Karpas-422 (cell line): ENCODE measurements around the gene TMEM126A. TPM values are rescaled to one million over a fixed set of nuclear protein-coding genes. Genes with fewer than 3 reads are reported as not detected.
"Not testable (repeated sequence)": the region's sequence is repeated elsewhere in the genome, so short reads cannot be mapped to it uniquely, and the experiment has no call there.

Experiments used
- DNase-seq: peaks from one replicate; pipeline ENCODE4 v3.0.0-alpha.2; 2015
- H2AFZ ChIP-seq: fragments of 200-600 bp; sonication (generic); 2 replicates; pipeline ENCODE4 v1.6.1; 2014; ENCODE audit warnings: antibody characterized with exemption, low read length, mixed read lengths
- H3K27ac ChIP-seq: fragments of 200-600 bp; sonication (generic); 2 replicates; pipeline ENCODE4 v1.5.1; 2014; ENCODE audit warnings: mild to moderate bottlenecking, low read length, moderate library complexity
- H3K27me3 ChIP-seq: fragments of 200-600 bp; sonication (generic); 2 replicates; pipeline ENCODE4 v1.6.1; 2014; ENCODE audit warnings: low read length, mixed read lengths
- H3K36me3 ChIP-seq: fragments of 200-600 bp; sonication (generic); 2 replicates; pipeline ENCODE4 v1.6.1; 2014; ENCODE audit warnings: low read length, mixed read lengths; ENCODE audit not compliant: insufficient read depth
- H3K4me1 ChIP-seq: fragments of 200-600 bp; sonication (generic); 2 replicates; pipeline ENCODE4 v1.6.1; 2014; ENCODE audit warnings: mild to moderate bottlenecking, low read length, mixed read lengths
- H3K4me2 ChIP-seq: fragments of 200-600 bp; sonication (generic); 2 replicates; pipeline ENCODE4 v1.6.1; 2014; ENCODE audit warnings: low read length, low read depth, mild to moderate bottlenecking; ENCODE audit not compliant: poor library complexity, severe bottlenecking
- H3K4me3 ChIP-seq: fragments of 200-600 bp; sonication (generic); 2 replicates; pipeline ENCODE4 v1.5.1; 2014; ENCODE audit warnings: mild to moderate bottlenecking, antibody characterized with exemption, low read length, mixed read lengths
- H3K79me2 ChIP-seq: fragments of 200-600 bp; sonication (generic); 2 replicates; pipeline ENCODE4 v1.6.1; 2014; ENCODE audit warnings: mild to moderate bottlenecking, low read length, mixed read lengths
- H3K9ac ChIP-seq: fragments of 200-600 bp; sonication (generic); 2 replicates; pipeline ENCODE4 v1.6.0; 2014; ENCODE audit warnings: low read length
- H3K9me2 ChIP-seq: fragments of 200-600 bp; sonication (generic), shearing (Covaris generic); replicated peaks from 2 replicates; pipeline ENCODE4 v1.6.0; 2014; ENCODE audit warnings: mild to moderate bottlenecking, low read length, moderate library complexity; ENCODE audit not compliant: insufficient read depth
- H3K9me3 ChIP-seq: fragments of 300-700, 200-600 bp; sonication (generic); 2 replicates; pipeline ENCODE4 v1.6.1; 2014; ENCODE audit warnings: low read length, mixed read lengths
- H4K20me1 ChIP-seq: fragments of 200-600 bp; sonication (generic); 2 replicates; pipeline ENCODE4 v1.6.1; 2014; ENCODE audit warnings: mild to moderate bottlenecking, antibody characterized with exemption, low read length, low read depth; ENCODE audit not compliant: insufficient read depth
- total RNA-seq: library from RNA; depleted of rRNA; stranded (reverse); fragments of >200 nt; shearing (Covaris generic); gene quantifications from 2 replicates; pipeline ENCODE4 v1.2.3, GENCODE V29; 2014; ENCODE audit warnings: low replicate concordance

Gene TMEM126A
- total RNA-seq, 1 experiment from 2014 or later: 77.2 TPM

DNA sequence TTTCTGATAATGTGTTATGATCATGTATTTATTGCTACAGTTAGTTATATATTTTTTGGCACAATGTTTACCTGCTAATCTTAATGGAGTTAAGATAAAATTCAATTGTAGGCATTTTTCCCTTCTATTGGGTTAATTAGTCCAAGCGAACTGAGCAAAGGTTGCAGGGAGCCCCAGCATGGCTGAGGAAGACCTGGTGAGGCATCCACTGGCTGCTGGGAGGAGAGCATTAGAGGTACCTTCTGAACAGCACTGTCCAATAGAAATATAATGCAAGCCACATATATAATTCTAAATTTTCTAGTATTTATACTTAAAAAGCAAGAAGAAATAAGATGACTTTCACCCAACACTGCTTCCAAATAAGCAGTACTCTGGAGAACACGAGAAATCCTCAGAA, 689 bp upstream of the TMEM126A start:
- peak; percentile 74 for DNase-seq
- Histone ChIP-seq H3K9ac (peak overlapping the region; percentile 74), H3K9me3 (no peaks in the 10 kb centered on the region), H3K4me1 (peaks cover 42% of the 10 kb centered on the region), H2AFZ (peak overlapping the region; percentile 31; the same call in 1 of the 2 replicates), H3K4me3 (peak overlapping the region; percentile 72), H3K27ac (peak overlapping the region; percentile 59), H3K4me2 (peak overlapping the region; percentile 89), H3K27me3 (no peaks in the 10 kb centered on the region), H3K36me3 (no peaks in the 10 kb centered on the region), H3K79me2 (peaks cover 26% of the 10 kb centered on the region), H4K20me1 (no peaks in the 10 kb centered on the region), H3K9me2 (no peaks in the 10 kb centered on the region)

DNA sequence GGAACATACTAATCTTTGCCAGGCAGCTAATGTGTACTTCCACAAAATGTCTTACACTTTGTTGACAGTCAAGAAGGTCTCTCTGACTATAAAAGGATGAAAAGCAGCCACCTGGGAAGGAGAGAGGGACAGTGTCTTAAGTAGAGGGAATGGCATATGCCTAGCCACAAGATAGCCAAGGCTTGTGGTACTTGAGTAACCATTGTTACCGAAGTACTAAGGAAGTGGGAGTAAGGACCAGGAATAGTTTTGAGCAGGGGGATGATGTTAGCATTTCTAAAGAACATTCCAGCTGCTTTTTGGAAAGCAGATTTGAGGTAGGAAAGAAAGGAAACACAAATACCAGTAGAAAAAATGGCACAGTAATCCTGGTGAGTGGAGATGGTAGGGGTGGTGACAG, 3.4 kb downstream of the TMEM126A start:
- DNase-seq: no peak
- Histone ChIP-seq H3K36me3 (peaks cover 19% of the 10 kb centered on the region), H3K9ac (no peak overlapping the region), H3K4me2 (no peak overlapping the region), H3K27ac (no peak overlapping the region), H3K4me3 (no peak overlapping the region), H3K9me2 (no peaks in the 10 kb centered on the region), H3K79me2 (peaks cover 49% of the 10 kb centered on the region), H4K20me1 (no peaks in the 10 kb centered on the region), H3K27me3 (no peaks in the 10 kb centered on the region), H3K9me3 (no peaks in the 10 kb centered on the region), H2AFZ (no peak overlapping the region), H3K4me1 (peaks cover 38% of the 10 kb centered on the region)

DNA sequence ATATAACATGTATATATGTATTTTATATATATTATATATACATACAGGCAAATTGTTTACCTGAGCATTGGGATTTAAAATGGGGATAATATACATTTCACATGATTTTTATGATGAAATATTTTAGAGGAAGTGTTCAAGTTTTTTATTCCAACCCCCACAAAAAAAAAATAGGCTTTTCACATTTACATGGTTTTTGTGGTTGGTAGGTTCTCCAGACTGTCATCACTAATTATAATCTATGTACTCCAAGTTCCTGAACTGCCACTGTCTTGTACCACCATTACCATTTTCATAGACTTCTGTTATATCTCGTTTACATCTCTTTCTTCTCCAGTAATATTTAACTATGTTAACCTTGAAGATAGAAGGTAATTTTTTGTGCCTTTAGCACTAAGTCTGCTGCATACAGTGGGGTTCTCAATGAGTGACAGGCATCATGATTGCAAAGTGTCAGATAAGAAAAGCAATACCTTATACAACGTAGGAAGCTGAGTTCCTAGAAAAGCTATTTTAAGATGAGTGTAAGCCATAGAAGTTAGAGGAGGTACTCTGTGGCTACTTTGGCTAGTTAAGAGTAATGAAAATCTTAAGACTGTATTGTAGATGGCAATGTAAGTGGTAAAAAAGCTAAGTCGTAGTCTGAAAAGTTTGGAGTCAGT, 5.2 kb downstream of the TMEM126A start:
- H3K9ac ChIP-seq: no peak overlapping the region
- H4K20me1 ChIP-seq: no peaks in the 10 kb centered on the region
- DNase-seq: no peak
- H3K4me3 ChIP-seq: no peak overlapping the region
- peaks cover 36% of the 10 kb centered on the region for H3K4me1 ChIP-seq
- peak overlapping the region; percentile 15; the same call in 1 of the 2 replicates for H3K27ac ChIP-seq
- no peak overlapping the region for H2AFZ ChIP-seq
- H3K27me3 ChIP-seq: no peaks in the 10 kb centered on the region
- no peaks in the 10 kb centered on the region for H3K9me3 ChIP-seq
- H3K79me2 ChIP-seq: peaks cover 67% of the 10 kb centered on the region
- no peaks in the 10 kb centered on the region for H3K9me2 ChIP-seq
- H3K36me3 ChIP-seq: peaks cover 37% of the 10 kb centered on the region
- no peak overlapping the region for H3K4me2 ChIP-seq

- not testable (repeated sequence) for H3K27me3 ChIP-seq, H2AFZ ChIP-seq, H3K4me3 ChIP-seq, H4K20me1 ChIP-seq, H3K9me3 ChIP-seq, DNase-seq, H3K4me2 ChIP-seq, H3K9ac ChIP-seq, H3K27ac ChIP-seq, H3K9me2 ChIP-seq
- Histone ChIP-seq H3K4me1 (peaks cover 40% of the 10 kb centered on the region), H3K36me3 (peaks cover 51% of the 10 kb centered on the region), H3K79me2 (peaks cover 75% of the 10 kb centered on the region)
Observed at GRCh38 chr11:85654343-85654742, 6.6 kb downstream of the TMEM126A start.

- Histone ChIP-seq H3K36me3 (peaks cover 74% of the 10 kb centered on the region), H3K27ac (no peak overlapping the region), H3K9me3 (no peaks in the 10 kb centered on the region), H3K79me2 (peaks cover 80% of the 10 kb centered on the region), H3K9ac (no peak overlapping the region), H3K4me3 (no peak overlapping the region), H4K20me1 (peaks cover 30% of the 10 kb centered on the region), H3K27me3 (no peaks in the 10 kb centered on the region), H3K4me1 (peaks cover 47% of the 10 kb centered on the region), H3K4me2 (no peak overlapping the region), H2AFZ (no peak overlapping the region), H3K9me2 (no peaks in the 10 kb centered on the region)
- DNase-seq: no peak
Observed at GRCh38 chr11:85656777-85657176, 9.0 kb downstream of the TMEM126A start.

DNA sequence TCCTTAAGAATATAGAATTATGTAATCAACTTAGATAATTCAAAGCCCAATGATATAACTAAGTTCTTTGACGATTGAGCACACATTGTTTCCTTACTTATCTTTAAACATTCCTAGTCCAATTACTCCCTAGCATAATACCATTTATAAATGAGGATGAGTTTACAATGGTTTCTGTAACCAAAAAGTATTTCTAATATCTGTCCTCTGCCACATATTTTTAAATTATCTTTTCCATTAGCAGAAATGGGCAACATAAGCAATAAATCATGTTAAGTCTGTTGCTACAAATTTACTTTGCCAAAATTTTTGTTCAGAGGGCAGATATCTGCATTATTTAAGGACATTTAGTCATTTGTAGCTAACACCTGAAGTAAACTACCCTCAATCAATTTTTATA, 10.4 kb downstream of the TMEM126A start:
- Histone ChIP-seq H3K9ac (no peak overlapping the region), H4K20me1 (peaks cover 43% of the 10 kb centered on the region), H3K9me3 (no peaks in the 10 kb centered on the region), H2AFZ (no peak overlapping the region), H3K4me1 (peaks cover 56% of the 10 kb centered on the region), H3K9me2 (no peaks in the 10 kb centered on the region), H3K27me3 (no peaks in the 10 kb centered on the region), H3K27ac (peak overlapping the region; percentile 21; the same call in 1 of the 2 replicates), H3K79me2 (peaks cover 90% of the 10 kb centered on the region), H3K4me3 (no peak overlapping the region), H3K4me2 (no peak overlapping the region), H3K36me3 (peaks cover 83% of the 10 kb centered on the region)
- no peak for DNase-seq

DNA sequence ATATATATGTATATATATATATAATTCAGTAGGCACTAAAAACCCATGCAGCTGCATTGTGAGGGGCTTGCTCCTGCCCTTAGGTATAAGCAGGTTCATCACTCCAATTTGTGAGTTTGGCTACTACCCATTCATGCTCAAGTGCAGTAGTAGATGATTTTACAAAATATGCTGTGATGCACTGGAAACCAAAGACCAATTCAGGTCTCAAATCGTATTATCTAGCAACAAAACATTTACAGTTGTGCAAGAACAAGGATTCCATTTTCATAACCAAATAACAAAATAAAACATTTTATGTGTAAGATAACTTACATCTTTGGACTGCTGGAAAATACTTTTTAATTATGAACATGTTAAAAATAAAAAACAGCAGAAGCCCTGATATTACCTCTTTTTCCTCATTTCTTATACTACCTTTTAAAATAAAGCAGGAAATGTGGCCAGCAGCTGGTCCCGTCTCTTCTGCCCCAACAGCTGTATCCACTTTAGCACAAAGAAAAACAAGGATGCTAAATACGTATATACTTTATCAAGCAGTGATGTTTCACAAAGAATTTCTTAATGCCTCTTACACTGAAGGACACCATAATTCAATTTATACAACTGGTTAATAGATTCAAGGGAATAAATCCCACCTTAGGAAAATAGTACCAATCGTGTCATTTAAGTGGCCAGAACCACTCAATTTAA, 14.4 kb downstream of the TMEM126A start:
- H3K9me3 ChIP-seq: no peaks in the 10 kb centered on the region
- peak overlapping the region; percentile 75 for H3K4me3 ChIP-seq
- DNase-seq: no peak
- H3K4me2 ChIP-seq: peak overlapping the region; percentile 89
- no peaks in the 10 kb centered on the region for H3K27me3 ChIP-seq
- H3K36me3 ChIP-seq: peaks cover 65% of the 10 kb centered on the region
- peaks cover 78% of the 10 kb centered on the region for H3K79me2 ChIP-seq
- H3K4me1 ChIP-seq: peaks cover 59% of the 10 kb centered on the region
- no peak overlapping the region for H3K27ac ChIP-seq
- no peaks in the 10 kb centered on the region for H3K9me2 ChIP-seq
- H3K9ac ChIP-seq: peak overlapping the region; percentile 93
- H2AFZ ChIP-seq: no peak overlapping the region
- peaks cover 55% of the 10 kb centered on the region for H4K20me1 ChIP-seq

GRCh38 chr11:85663080-85663752, 15.4 kb downstream of the TMEM126A start:
- Histone ChIP-seq H3K4me1 (peaks cover 55% of the 10 kb centered on the region), H3K9me3 (no peaks in the 10 kb centered on the region), H3K9ac (peak overlapping the region; percentile 93), H3K4me2 (peak overlapping the region; percentile 89), H3K27ac (peak overlapping the region; percentile 81; the same call in 1 of the 2 replicates), H3K4me3 (peak overlapping the region; percentile 75), H3K27me3 (no peaks in the 10 kb centered on the region), H3K9me2 (no peaks in the 10 kb centered on the region), H3K36me3 (peaks cover 54% of the 10 kb centered on the region), H3K79me2 (peaks cover 67% of the 10 kb centered on the region), H4K20me1 (peaks cover 55% of the 10 kb centered on the region), H2AFZ (no peak overlapping the region)
- peak; percentile 66 for DNase-seq
